Activated T-helper 1 cell treated with anti-CD3 and anti-CD28 coated beads, Interleukin-12 subunit alpha, Interleukin-12 subunit beta, Interleukin-2, Interleukin-4 antibody, amounts not matched to agents 30 ng/mL and 10 ng/mL and 1 ng/mL, durations not matched to agents 14 hours and 24 hours and 36 hours (primary cell): ENCODE results near the gene VSTM5. TPM values are rescaled to one million over a fixed set of nuclear protein-coding genes. Genes with fewer than 3 reads are reported as not detected.
"Not testable (repeated sequence)": the region's sequence is repeated elsewhere in the genome, so short reads cannot be mapped to it uniquely, and the experiment has no call there.

Source experiments
- DNase-seq: peaks from one replicate; pipeline ENCODE4 v3.0.0; 2021; ENCODE audit warnings: low spot score
- H3K27ac Mint-ChIP-seq: one replicate; pipeline ENCODE4 v1.8.0; 2021; ENCODE audit warnings: mild to moderate bottlenecking, mixed read lengths
- H3K27me3 Mint-ChIP-seq: one replicate; pipeline ENCODE4 v1.8.0; 2022; ENCODE audit warnings: mild to moderate bottlenecking, moderate library complexity, mixed read lengths; ENCODE audit not compliant: insufficient read depth
- H3K36me3 Mint-ChIP-seq: one replicate; pipeline ENCODE4 v1.8.0; 2021; ENCODE audit warnings: low read depth, mixed read lengths
- H3K4me1 Mint-ChIP-seq: one replicate; pipeline ENCODE4 v1.8.0; 2021; ENCODE audit warnings: low read depth, mixed read lengths
- H3K4me3 Mint-ChIP-seq: one replicate; pipeline ENCODE4 v1.8.0; 2021; ENCODE audit warnings: mild to moderate bottlenecking, moderate library complexity, mixed read lengths
- H3K9me3 Mint-ChIP-seq: one replicate; pipeline ENCODE4 v1.8.0; 2021; ENCODE audit warnings: mixed read lengths
- intact Hi-C: fragments of 100-400 bp; cut with micrococcal nuclease; formaldehyde crosslinking; loops from one replicate; pipeline ENCODE4 v1.15.1; 2024
- total RNA-seq: library from RNA; stranded (reverse); gene quantifications from 2 replicates; pipeline ENCODE4 v1.2.3, GENCODE V29; 2022

VSTM5 gene, protein sequence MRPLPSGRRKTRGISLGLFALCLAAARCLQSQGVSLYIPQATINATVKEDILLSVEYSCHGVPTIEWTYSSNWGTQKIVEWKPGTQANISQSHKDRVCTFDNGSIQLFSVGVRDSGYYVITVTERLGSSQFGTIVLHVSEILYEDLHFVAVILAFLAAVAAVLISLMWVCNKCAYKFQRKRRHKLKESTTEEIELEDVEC
- total RNA-seq = not detected in 2 replicates

DNA sequence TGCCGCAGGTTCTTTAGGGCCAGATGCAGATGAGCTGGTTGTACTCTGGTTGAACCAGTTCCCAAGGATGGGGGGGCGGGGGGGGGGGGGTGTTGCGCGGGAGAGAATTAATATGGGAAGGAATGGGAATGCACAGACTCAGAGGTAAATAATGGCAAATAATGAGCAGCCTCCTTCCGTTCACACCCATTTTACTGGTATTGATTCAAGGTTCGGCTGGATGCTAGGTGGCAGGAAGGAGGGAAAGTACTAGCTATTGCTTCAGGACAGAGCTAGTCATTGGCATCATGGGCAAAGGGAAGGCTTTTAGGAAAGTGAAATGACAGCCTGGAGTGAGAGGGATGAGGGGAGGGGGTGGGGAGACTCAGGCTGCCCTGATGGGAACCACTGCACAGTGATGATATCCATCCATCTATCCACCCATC is at the start of gene VSTM5:
TSS of gene VSTM5 (minus strand) at position 25 of the 425 bp plus-strand sequence. CDS start 116 bp downstream, outside the sequence.
- DNase-seq = no peak
- H3K9me3 Mint-ChIP-seq = no peaks in the 10 kb centered on the region
- intact Hi-C loops = no loop called here
- H3K27ac Mint-ChIP-seq = no peak within 1 kb of the TSS
- peaks cover 29% of the 10 kb centered on the region for H3K27me3 Mint-ChIP-seq
- no peaks in the 10 kb centered on the region for H3K36me3 Mint-ChIP-seq
- no peaks in the 10 kb centered on the region for H3K4me1 Mint-ChIP-seq
- H3K4me3 Mint-ChIP-seq = no peak within 1 kb of the TSS

DNA sequence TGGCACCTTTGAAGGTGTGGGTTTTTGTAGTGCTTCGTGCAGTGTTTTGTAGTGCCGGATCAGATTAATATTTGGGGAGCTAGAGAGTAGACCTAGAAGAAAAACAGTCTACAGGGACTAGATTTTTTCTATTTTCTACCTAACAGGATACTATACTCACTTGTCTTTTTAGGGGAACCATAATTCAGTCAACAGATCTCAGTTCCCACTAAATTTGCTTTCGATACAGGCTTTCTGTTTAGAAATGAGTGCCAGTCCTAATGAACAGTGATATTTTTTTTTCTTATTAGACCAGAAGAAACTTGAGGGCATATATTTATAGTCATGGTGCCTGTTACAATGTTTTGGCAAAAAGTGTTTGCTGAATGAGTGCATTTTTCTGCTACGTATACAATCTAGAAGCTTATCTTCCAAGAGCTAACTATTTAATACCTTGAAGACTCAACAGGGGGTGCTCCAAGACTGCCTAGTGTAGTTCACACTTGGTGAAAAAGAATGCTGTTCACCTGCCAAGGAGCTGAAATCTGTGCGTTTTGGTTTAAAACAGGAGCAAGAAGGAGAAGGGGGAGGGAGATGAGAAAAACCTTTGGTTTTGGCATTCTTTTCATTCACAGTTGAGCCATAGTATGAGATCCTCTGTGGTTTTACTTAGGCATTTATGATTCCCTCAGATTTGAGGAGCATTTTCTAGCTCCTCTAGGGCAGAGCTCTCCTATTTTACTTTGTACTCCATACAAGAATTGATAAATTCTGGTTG is 44.9 kb upstream of the VSTM5 start:
- no peak overlapping the region for H3K27ac Mint-ChIP-seq
- H3K9me3 Mint-ChIP-seq = no peaks in the 10 kb centered on the region
- H3K36me3 Mint-ChIP-seq = no peaks in the 10 kb centered on the region
- DNase-seq = no peak
- peaks cover 7% of the 10 kb centered on the region for H3K27me3 Mint-ChIP-seq
- no peak overlapping the region for H3K4me3 Mint-ChIP-seq
- no peaks in the 10 kb centered on the region for H3K4me1 Mint-ChIP-seq
- intact Hi-C loops = loop anchor here (1.0 to 5.0 kb wide), 3 partner anchors 430 to 707 kb away; no protein-coding TSS in a partner anchor

DNA sequence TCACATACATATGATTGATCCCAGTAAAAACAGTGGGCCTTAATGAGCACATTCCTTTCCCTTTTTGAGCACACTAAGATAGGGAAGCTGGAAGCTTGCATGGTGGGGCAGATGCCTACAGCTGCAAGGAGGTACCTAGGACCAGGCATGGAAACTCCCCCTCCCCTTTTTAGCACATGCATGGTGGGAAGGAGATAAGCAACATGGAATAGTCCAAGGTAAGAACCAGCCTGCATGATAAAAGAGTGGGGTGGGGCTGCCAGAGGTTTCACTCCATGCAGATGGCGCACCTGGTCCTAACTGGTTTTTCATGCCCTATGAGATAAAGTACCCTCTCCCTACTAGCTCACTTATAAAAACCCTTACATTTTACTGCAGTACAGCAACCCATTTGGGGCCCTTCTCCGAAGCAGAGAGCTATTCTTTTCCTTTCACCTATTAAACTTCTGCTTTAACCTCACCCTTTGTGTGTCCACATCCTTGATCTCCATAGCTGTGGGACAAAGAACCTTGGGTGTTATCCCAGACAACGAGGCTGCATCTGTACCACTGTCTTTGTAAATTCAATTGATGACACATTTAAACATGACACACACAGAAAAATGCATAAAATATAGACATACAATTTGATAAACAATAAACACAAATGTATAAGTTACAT is 40.1 kb upstream of the VSTM5 start:
- intact Hi-C loops = no loop called here

DNA sequence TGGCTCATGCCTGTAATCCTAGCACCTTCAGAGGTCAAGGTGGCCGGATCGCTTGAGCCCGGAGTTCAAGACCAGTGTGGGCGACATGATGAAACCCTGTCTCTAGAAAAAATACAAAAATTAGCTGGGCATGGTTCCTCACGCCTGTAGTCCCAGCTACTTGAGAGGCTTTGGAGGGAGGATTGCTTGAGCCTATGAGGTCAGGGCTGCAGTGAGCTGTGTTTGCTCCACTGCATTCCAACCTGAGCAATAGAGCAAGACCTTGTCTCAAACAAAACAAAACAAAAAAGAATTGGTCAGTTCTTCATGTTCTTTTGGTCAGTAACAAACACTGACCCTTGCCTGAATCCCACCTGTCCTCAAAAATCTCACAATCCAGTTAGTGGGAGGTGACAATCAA is 36.7 kb upstream of the VSTM5 start:
- intact Hi-C loops = no loop called here
- Mint-ChIP-seq H3K36me3 (no peaks in the 10 kb centered on the region), H3K27me3 (peaks cover 3% of the 10 kb centered on the region), H3K4me3 (no peak overlapping the region), H3K4me1 (no peaks in the 10 kb centered on the region), H3K9me3 (peaks cover 11% of the 10 kb centered on the region), H3K27ac (no peak overlapping the region)
- no peak for DNase-seq

More for the DNA sequence above, 40.1 kb upstream of the VSTM5 start:
- Mint-ChIP-seq H3K9me3 (no peaks in the 10 kb centered on the region), H3K4me1 (no peaks in the 10 kb centered on the region), H3K27me3 (peaks cover 6% of the 10 kb centered on the region), H3K4me3 (no peak overlapping the region), H3K36me3 (no peaks in the 10 kb centered on the region), H3K27ac (no peak overlapping the region)
- DNase-seq = no peak

DNA sequence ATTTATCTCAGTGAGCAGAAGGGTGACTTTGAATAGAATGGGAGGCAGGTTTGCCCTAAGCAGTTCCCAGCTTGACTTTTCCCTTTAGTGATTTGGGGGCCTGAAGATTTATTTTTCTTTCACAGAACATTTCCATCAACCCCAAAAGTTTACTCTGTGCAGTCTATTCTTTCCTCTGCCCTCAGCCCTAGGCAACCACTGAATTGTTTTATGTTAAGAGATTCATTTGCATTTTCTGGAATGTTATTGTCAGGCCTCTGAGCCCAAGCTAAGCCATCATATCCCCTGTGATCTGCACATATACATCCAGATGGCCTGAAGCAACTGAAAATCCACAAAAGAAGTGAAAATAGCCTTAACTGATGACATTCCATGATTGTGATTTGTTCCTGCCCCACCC is 28.7 kb upstream of the VSTM5 start:
- H3K4me1 Mint-ChIP-seq, intact Hi-C loops, H3K27ac Mint-ChIP-seq: not testable (repeated sequence)

DNA sequence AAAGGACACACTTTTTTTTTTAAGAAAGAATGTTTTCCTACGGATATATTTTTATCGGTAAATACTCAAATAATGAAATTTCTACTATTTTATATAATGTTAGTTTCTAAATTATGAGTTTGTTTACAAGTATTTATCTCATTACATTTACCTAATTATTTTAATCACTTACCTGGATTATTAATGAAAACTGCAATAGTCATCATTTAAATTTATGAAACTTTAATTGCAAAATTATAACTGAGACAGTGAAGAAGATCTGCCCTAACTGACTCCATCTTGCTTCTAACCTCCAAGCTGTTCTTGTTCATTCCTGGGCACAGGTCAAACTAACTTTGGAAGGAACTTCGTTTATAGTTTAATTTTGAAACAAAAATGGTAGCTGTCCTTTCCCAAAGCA is 25.2 kb upstream of the VSTM5 start:
- intact Hi-C loops = no loop called here
- peaks cover 8% of the 10 kb centered on the region for H3K27me3 Mint-ChIP-seq
- DNase-seq = no peak
- H3K4me3 Mint-ChIP-seq = no peak overlapping the region
- H3K36me3 Mint-ChIP-seq = no peaks in the 10 kb centered on the region
- H3K9me3 Mint-ChIP-seq = no peaks in the 10 kb centered on the region
- no peaks in the 10 kb centered on the region for H3K4me1 Mint-ChIP-seq
- no peak overlapping the region for H3K27ac Mint-ChIP-seq

More for the DNA sequence above, 28.7 kb upstream of the VSTM5 start:
- not testable (repeated sequence) for DNase-seq, H3K4me3 Mint-ChIP-seq, H3K27me3 Mint-ChIP-seq, H3K36me3 Mint-ChIP-seq
- peaks cover 16% of the 10 kb centered on the region for H3K9me3 Mint-ChIP-seq

DNA sequence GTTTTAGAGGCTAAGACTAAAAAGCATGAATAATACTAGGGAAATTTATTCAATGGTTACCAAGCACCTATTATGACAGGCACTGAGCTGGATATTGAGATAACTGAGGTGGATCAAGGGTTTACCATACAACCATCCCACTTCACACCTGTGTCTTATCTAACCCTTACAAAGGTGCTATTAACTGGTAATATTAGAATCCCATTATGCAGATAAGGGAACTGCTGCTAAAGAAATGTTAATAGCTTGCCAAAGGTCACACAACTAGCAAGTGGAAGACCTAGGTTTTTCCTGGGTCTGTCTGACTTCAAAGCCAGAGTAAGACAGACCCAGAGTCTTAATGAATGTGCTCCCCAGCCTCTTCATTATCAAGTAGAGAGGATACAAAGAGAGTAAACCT is 21.1 kb upstream of the VSTM5 start:
- H3K4me1 Mint-ChIP-seq = no peaks in the 10 kb centered on the region
- H3K9me3 Mint-ChIP-seq = peaks cover 5% of the 10 kb centered on the region
- H3K4me3 Mint-ChIP-seq = no peak overlapping the region
- H3K36me3 Mint-ChIP-seq = no peaks in the 10 kb centered on the region
- intact Hi-C loops = no loop called here
- peaks cover 4% of the 10 kb centered on the region for H3K27me3 Mint-ChIP-seq
- DNase-seq = no peak
- H3K27ac Mint-ChIP-seq = no peak overlapping the region

DNA sequence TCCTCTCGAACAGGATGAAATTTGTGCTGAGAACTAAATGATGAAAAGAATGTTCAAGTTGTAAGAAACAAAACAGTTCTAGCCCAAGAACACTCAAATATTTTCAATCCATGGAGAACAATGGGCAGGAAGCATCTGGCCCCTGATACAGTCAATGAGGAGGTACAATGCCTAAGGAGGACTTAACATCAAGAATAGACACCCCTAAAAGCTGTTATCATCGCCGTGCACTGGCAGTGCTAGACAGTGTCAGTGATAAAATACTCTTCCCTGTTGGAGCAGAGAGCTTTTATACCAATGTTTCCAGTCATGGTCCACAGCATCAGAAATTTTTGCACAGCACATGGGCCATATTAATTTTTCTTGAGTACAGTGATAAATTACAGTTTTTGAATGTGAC is 20.2 kb upstream of the VSTM5 start:
- Mint-ChIP-seq H3K27ac (no peak overlapping the region), H3K27me3 (peaks cover 4% of the 10 kb centered on the region), H3K36me3 (no peaks in the 10 kb centered on the region), H3K9me3 (peaks cover 5% of the 10 kb centered on the region), H3K4me3 (no peak overlapping the region), H3K4me1 (no peaks in the 10 kb centered on the region)
- intact Hi-C loops = no loop called here
- no peak for DNase-seq

DNA sequence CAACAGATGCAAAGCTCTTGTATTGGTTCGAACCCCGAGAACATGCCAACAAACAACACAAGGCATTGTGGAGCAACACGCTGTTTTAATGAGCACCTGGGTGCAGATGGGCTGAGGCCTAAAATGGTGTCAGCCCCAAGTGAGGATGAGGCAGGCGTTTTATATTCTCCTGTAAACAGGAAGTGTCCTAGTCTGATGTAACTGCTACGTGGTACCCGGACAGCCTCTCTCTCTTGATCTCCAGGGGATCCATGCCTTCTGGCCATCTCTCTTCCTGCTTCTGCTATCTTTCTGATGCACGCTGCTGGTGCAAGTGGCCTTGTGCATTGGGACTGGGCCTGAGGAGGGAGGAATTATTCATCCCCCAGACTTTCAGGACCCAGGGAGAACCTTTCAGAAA is 19.4 kb upstream of the VSTM5 start:
- intact Hi-C loops = no loop called here
- no peak overlapping the region for H3K27ac Mint-ChIP-seq
- no peak overlapping the region for H3K4me3 Mint-ChIP-seq
- H3K36me3 Mint-ChIP-seq = no peaks in the 10 kb centered on the region
- H3K4me1 Mint-ChIP-seq = no peaks in the 10 kb centered on the region
- peaks cover 5% of the 10 kb centered on the region for H3K9me3 Mint-ChIP-seq
- peaks cover 4% of the 10 kb centered on the region for H3K27me3 Mint-ChIP-seq
- no peak for DNase-seq

DNA sequence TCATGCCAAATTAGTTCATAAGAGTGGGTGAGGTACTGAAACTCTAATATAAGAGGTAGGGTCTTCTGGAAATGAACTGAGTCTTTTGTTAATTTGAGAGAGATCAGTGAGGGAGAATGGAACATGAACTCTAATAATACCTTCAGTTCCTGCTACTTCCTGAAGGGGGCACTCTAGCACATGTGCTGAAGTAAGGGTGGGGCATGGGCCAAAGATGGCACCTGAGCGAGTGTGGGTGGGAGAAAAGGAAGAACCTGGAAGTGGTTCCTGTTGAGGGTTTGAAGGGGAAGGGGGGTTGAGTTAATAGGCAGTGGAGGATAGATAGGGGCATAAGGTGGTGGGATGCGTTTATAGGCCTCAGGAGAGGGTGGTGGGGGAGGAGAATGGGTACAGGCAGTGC is 18.0 kb upstream of the VSTM5 start:
- DNase-seq, intact Hi-C loops, H3K9me3 Mint-ChIP-seq, H3K36me3 Mint-ChIP-seq, H3K4me1 Mint-ChIP-seq, H3K27me3 Mint-ChIP-seq, H3K4me3 Mint-ChIP-seq, H3K27ac Mint-ChIP-seq: not testable (repeated sequence)

DNA sequence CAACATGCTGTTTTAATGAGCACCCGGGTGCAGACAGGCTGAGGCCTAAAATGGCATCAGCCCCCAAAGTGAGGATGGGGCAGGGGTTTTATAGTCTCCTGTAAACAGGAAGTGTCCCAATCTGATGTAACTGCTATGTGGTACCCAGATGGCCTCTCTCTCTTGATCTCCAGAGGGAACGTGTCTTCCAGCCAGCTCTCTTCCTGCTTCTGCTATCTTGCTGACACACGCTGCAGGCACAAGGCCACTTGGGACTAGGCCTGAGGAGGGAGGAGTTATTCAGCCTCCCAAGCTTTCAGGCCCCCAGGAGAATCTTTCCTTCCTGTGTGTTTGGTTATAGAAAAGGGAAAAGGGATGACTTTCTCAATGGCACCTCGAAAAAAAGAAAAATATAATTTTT is 11.4 kb upstream of the VSTM5 start:
- peaks cover 7% of the 10 kb centered on the region for H3K27me3 Mint-ChIP-seq
- no peak for DNase-seq
- no peaks in the 10 kb centered on the region for H3K36me3 Mint-ChIP-seq
- H3K4me3 Mint-ChIP-seq = no peak overlapping the region
- no peaks in the 10 kb centered on the region for H3K9me3 Mint-ChIP-seq
- no peak overlapping the region for H3K27ac Mint-ChIP-seq
- intact Hi-C loops = no loop called here
- H3K4me1 Mint-ChIP-seq = no peaks in the 10 kb centered on the region

DNA sequence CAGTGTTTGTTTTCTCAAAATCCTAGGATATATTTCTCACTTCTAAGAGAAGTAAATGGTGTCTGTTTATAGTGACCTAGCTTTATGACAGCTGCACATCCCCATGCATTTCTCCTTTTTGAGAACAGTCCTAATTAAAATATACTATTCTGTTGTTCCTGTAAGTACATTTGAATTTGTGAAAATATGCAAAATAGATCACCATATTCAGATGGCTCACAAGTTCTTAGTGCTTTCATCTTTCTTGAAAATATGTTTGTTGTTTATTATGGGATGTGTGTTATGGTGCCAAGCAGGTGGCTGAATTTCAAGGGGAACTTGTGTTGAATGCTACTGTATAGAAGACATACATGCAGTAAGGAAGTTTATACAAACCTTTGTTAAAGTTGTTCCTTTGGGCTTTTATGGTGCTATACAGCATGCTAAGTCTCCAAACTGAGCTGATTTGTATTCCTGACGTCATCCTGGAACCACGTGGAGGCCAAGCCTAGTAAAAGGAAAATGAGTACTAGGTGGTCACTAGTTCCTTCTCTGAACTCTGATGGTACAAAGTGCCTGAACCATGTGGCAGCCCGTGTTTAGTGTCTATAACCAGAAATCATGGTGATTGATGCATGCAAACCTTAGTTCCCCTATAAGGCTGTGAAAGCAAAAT is 7.8 kb upstream of the VSTM5 start:
- no peak overlapping the region for H3K4me3 Mint-ChIP-seq
- H3K27ac Mint-ChIP-seq = no peak overlapping the region
- H3K27me3 Mint-ChIP-seq = peaks cover 14% of the 10 kb centered on the region
- H3K4me1 Mint-ChIP-seq = no peaks in the 10 kb centered on the region
- no peaks in the 10 kb centered on the region for H3K36me3 Mint-ChIP-seq
- DNase-seq = no peak
- intact Hi-C loops = no loop called here
- no peaks in the 10 kb centered on the region for H3K9me3 Mint-ChIP-seq
